ENCODE results near the gene KRTAP5-7. TPM values are rescaled to one million over a fixed set of nuclear protein-coding genes. Genes with fewer than 3 reads are reported as not detected.

The KRTAP5-7 gene
- total RNA-seq = not detected in 2 replicates

GRCh38 chr11:71526796-71527575 is at the start of gene KRTAP5-7:
Gene KRTAP5-7, plus strand, starts transcription at chr11:71527267. Its CDS starts 34 bp downstream, at chr11:71527301.

GRCh38 chr11:71537977-71538665 is 11.1 kb downstream of the KRTAP5-7 start, which contains the start of gene KRTAP5-8:
Gene KRTAP5-8, plus strand, starts transcription at chr11:71538025. Its CDS starts 31 bp downstream, at chr11:71538056.

GRCh38 chr11:71548120-71548519 is 21.1 kb downstream of the KRTAP5-7 start, which contains the start of gene KRTAP5-9:
Gene KRTAP5-9, plus strand, starts transcription at chr11:71548420. Its CDS starts 238 bp downstream, at chr11:71548658.

GRCh38 chr11:71565263-71565662 is 38.2 kb downstream of the KRTAP5-7 start, which contains the start of gene KRTAP5-10:
Gene KRTAP5-10, plus strand, starts transcription at chr11:71565563. Its CDS starts 25 bp downstream, at chr11:71565588.

Other genes with a start within 250 kb of the KRTAP5-7 start
- gene DHCR7, start 78.9 kb upstream of the KRTAP5-7 start, total RNA-seq = 97.8 and 119 TPM in 2 replicates
- 81.9 and 113 TPM in 2 replicates for gene NADSYN1, start 74.1 kb upstream of the KRTAP5-7 start, total RNA-seq
- not detected in 2 replicates for gene KRTAP5-8, start 10.8 kb downstream of the KRTAP5-7 start, total RNA-seq
- gene KRTAP5-9, start 21.2 kb downstream of the KRTAP5-7 start, total RNA-seq = not detected in 2 replicates
- gene KRTAP5-10, start 38.3 kb downstream of the KRTAP5-7 start, total RNA-seq = not detected in 2 replicates
- not detected in 2 replicates for gene KRTAP5-11, start 55.6 kb downstream of the KRTAP5-7 start, total RNA-seq